Subcutaneous adipose tissue (tissue), 4 donors: ENCODE measurements around the gene PRR5. TPM values are rescaled to one million over a fixed set of nuclear protein-coding genes. Genes with fewer than 3 reads are reported as not detected.

ENCODE experiments used
- CTCF ChIP-seq: fragments of 450-650 bp; IDR thresholded peaks from one replicate; pipeline ENCODE4 v1.5.1; 2016; ENCODE audit warnings: low read depth, mild to moderate bottlenecking, control low read depth, antibody characterized with exemption, moderate library complexity
- total RNA-seq, 4 donors: library from RNA; depleted of rRNA; stranded (reverse); fragments of >200 nt; gene quantifications; one replicate each; pipeline ENCODE4 v1.1.0, GENCODE V29; 2016

PRR5 gene
- total RNA-seq, 4 donors from 2014 or later: 14.3 to 152 (median 30.3) TPM

DNA sequence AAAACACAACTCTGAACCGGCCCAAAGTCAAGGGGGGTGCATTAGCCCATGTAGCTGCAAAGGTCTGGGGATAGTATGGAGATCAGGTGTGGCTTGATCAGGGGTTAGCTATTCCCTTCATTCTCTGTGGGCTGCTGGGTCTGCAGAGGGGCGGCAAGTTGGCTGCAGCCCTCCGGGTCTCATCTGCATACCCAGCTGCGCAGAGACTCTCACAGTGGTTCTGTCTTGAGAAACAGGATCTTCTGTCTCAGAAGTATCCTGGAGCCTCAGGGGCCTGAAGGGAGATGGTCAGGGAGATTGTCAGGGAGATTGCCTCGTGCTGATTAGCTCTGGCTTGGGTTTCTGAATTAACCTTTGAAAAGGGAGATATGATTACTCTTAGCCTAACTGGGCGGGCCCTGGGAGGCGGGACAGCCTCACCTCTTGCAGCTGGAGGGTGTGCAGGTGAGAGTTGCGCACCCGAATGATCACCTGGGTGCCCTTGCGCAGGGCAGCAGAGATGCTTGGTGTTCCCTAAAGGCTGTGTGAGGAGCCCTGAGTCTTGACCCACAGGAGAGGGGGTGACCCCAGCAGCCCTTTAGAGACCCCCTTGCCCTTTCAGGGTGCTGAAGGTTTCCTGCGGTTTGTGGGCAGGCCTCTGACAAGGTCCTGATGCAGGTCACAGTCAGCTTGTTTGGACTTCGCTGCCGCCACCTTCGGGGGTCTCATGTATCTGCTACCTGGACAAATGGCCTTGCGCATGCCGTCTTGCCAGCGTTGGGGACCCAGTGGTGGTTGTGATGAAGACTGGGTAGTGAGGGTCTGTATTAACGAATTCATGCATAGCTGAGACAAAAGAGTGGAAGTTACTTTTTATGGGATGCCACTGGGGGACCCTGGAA is 57.7 kb downstream of the PRR5 start:
- TF ChIP-seq CTCF: no peak

DNA sequence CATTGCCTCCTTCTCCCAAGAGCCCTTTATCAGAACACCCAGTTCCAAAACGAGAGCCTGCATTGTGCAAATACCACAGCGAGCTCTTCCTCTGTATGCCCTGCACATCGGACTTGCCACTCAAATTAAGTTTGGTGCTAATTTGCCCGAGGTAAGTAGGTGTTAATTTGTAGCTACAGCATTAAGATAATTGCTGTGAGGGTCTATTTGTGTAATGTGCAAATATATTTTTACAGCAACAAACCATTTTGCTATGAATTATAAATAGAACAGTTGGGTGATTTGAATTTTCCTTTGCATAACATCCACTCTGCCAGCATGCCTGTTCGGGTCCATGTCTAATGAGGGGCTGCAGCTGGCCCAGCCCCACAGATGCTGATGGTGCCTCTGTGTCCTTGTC is 58.5 kb downstream of the PRR5 start:
- TF ChIP-seq CTCF: no peak

- TF ChIP-seq CTCF: no peak
Observed at GRCh38 chr22:44761025-44761424, 59.0 kb downstream of the PRR5 start.

DNA sequence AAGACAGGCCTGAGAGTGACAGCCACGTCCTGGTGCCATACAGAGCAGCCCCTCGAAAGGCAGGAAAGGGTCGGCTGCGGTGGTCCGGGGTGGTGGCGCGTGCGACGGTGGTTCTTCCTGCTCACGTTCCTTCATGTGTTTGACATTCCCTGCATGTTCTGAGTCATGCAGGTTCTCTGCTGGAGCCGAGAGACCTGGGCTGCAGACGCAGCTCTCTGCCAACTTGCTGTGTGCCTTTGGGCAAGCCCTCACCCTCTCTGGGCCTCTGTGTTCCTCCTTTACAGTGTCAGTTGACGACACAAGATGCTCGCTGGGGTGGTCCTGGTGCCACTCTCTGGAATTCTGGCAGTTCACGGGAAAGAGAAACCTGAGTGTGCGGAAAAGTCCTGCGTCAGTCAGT is 62.4 kb downstream of the PRR5 start:
- no peak for TF ChIP-seq CTCF

GRCh38 chr22:44764974-44765373 is 63.0 kb downstream of the PRR5 start:
- TF ChIP-seq CTCF: no peak

DNA sequence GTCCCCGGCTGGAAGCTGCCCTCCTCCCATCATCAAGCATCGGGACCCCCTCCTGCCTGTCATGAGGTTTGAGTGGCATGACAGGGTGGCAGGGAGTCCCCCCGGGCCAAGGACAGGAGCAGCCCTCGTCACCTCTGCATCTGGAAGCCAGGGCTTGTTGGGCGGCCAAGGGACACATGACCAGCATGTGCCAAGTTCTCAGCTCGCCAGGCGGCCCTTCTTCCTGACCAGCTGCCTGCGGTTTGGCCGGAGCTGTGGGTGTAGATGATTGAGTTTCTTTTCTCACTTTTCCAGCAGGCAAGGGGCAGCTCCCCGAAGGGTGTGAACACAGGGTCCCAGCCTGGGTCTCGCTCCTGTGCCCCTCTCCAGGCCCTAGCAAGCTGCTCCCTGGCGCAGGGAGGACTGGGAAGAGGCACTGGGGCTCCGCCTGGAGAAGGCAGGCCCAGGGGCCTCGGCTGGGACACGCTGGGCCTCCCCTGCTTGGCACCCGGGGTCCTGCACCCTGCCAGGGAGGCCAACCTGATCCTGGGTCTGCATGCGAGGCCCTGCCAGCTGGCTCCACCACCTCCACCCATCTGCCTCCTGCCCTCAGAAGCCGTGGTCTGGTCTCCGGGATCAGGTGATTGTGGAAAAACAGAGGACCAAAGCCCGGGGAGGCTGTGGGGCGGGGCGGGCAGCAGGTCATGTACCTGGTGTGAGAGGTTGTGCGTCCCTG is 63.7 kb downstream of the PRR5 start:
- no peak for TF ChIP-seq CTCF

DNA sequence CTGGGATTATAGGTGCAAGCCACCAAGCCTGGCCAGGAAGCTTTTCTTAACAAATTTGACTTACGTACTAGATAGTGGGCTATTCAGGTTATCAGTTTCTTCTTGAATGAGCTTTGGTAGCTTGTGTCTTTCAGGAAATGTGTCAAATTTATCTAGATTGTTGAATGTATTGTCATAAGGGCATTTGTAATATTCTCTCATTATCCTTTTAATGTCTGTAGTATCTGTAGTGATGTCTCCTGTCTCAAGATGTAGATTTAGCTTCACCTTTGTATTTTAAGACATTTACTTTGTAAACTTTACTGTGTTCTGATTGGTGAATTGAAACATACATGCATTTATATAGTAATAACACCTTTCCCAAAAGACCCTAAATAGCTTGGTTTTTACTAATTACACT is 71.1 kb downstream of the PRR5 start:
- TF ChIP-seq CTCF: no peak
